ENCODE measurements around the gene LRRC4C. TPM values are rescaled to one million over a fixed set of nuclear protein-coding genes. Genes with fewer than 3 reads are reported as not detected.

The LRRC4C gene
- total RNA-seq, 3 donors from 2014 or later, result 0.29 to 4.1 TPM; not detected in 1

DNA sequence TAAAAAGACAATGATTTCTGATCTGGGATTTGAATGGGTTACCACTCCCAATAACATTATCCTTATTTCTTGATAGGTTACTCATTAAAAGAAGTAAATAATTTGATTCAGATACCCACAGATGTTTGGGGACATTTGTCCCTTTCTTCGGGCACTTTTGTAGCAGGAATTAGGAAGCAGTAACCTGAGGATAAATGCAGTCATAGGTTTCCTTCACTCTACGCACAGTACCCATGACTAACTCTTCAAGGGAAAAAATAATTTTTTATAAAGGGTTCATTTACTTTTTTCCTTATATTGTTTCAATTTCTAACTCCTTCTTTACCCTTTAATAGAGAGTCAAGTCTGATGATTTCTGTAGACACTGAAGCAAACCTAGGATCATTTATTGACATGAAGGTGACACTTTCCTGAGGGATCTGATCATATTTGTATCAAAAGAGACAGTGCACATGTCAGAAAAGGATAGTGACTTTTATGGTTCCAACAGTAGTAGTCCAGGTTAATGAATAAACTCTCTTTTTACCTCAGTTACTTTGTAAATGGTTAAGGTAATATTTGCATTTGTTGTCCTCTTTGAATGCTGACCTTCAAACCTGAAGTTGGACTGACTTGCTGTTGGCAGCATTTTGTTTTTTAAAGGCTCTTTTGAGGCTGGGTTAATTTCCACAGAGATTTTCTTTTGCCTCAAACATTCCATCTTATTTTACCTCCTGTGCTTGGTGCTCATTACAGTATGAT, 1072.0 kb downstream of the LRRC4C start:
- Histone ChIP-seq H3K4me1 (ENCODE audit: low read depth) (no peaks in the 10 kb centered on the region), H3K36me3 (ENCODE audit: low read depth) (no peaks in the 10 kb centered on the region), H3K4me3 (no peak overlapping the region), H3K9me3 (no peaks in the 10 kb centered on the region)
- DNase-seq (no peak), ATAC-seq (no peak)
- intact Hi-C loops (cut with DNase I, micrococcal nuclease), result no loop called here
- TF ChIP-seq, protein P1, sequence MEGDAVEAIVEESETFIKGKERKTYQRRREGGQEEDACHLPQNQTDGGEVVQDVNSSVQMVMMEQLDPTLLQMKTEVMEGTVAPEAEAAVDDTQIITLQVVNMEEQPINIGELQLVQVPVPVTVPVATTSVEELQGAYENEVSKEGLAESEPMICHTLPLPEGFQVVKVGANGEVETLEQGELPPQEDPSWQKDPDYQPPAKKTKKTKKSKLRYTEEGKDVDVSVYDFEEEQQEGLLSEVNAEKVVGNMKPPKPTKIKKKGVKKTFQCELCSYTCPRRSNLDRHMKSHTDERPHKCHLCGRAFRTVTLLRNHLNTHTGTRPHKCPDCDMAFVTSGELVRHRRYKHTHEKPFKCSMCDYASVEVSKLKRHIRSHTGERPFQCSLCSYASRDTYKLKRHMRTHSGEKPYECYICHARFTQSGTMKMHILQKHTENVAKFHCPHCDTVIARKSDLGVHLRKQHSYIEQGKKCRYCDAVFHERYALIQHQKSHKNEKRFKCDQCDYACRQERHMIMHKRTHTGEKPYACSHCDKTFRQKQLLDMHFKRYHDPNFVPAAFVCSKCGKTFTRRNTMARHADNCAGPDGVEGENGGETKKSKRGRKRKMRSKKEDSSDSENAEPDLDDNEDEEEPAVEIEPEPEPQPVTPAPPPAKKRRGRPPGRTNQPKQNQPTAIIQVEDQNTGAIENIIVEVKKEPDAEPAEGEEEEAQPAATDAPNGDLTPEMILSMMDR (IDR thresholded peaks at IDR 0.05), result no peak

DNA sequence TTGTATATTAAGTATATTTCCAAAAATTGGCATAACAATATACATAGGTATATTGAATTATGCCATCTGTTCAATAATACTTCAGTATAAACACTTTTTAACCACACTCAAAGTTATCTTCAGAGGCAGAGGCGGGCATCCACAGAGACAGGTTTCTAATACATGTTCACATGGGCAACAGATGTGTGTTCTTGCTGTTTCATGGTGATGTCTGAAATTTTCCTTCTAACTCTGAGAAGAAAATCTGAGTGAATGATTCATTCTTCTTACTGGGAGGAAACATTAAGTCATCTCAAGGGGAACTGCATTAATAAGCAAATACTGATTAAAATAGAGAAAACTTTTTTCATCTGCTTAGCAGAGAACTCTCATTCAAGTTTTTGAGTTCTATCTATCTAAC, 1074.5 kb downstream of the LRRC4C start:
- intact Hi-C loops (cut with DNase I, micrococcal nuclease), result no loop called here
- Histone ChIP-seq H3K4me3 (no peak overlapping the region), H3K36me3 (ENCODE audit: low read depth) (no peaks in the 10 kb centered on the region), H3K4me1 (ENCODE audit: low read depth) (no peaks in the 10 kb centered on the region), H3K9me3 (no peaks in the 10 kb centered on the region)
- TF ChIP-seq, protein P1 (IDR thresholded peaks at IDR 0.05), result no peak
- DNase-seq, result no peak
- ATAC-seq, result no peak

DNA sequence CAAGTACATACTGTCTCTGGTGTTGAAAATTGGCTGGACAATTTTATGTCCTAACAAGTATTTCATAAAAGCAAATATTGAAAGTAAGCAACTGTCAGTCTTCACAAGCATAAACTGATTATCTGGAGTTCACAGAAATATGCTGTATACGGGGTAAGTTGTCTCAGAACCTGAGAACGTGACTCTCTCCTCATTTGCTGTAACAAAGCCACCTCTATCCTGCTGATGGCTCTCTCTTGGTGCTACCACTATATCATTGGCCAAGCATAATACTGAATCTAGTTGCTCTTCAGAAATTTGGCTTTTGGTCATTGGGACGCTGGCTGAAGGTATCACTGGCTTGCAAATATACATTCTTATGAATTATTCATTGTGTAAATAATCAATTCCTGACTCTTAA, 1078.0 kb downstream of the LRRC4C start:
- Histone ChIP-seq H3K4me3 (no peak overlapping the region), H3K9me3 (no peaks in the 10 kb centered on the region), H3K4me1 (ENCODE audit: low read depth) (no peaks in the 10 kb centered on the region), H3K36me3 (ENCODE audit: low read depth) (no peaks in the 10 kb centered on the region)
- TF ChIP-seq, protein P1 (IDR thresholded peaks at IDR 0.05), result no peak
- ATAC-seq (no peak), DNase-seq (no peak)
- intact Hi-C loops (cut with DNase I, micrococcal nuclease), result no loop called here

DNA sequence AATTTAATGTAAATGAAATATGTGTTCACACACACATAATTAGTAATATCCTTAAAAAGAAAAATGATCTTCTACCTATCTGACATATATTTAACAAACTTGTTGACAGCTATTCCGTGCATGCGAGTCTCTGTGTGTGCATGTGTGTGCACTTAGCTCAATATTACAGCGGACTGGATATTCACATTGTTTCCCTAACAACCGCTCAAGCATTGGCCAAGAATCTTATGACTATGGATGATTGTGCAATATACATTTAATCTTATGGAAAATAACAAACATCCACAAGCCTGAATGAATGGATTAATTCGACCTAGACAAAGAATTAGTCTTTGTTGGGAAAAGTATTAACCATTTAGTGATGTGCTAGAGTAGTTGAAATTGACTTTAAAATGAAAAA, 1078.6 kb downstream of the LRRC4C start:
- Histone ChIP-seq H3K4me1 (ENCODE audit: low read depth) (no peaks in the 10 kb centered on the region), H3K36me3 (ENCODE audit: low read depth) (no peaks in the 10 kb centered on the region), H3K4me3 (no peak overlapping the region), H3K9me3 (no peaks in the 10 kb centered on the region)
- intact Hi-C loops (cut with DNase I, micrococcal nuclease), result no loop called here
- TF ChIP-seq, protein P1 (IDR thresholded peaks at IDR 0.05), result no peak
- DNase-seq (no peak), ATAC-seq (no peak)

DNA sequence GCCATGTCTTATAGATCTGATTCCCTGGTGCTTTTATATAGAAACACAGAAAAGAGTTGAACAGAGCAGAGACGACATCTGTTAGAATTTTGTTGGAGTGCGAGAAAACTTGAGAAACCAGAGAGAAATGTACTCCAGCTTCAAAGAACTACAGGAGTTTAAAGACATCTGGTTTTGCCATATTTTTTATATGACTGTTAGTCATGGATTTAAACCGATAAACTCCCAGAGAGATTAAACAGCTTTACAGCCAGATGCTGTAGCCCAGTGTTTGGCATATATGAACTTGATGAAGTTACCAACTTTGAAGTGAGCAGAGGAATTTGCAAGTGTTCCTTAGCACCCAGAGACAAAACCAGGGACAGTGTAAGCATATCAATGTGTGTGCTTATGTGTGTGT, 1083.1 kb downstream of the LRRC4C start:
- intact Hi-C loops (cut with DNase I, micrococcal nuclease), result no loop called here
- no peaks in the 10 kb centered on the region for H3K4me1 ChIP-seq (ENCODE audit: low read depth)
- no peak for ATAC-seq

More for the DNA sequence above, 1083.1 kb downstream of the LRRC4C start:
- H3K4me3 ChIP-seq, result no peak overlapping the region
- TF ChIP-seq, protein P1 (IDR thresholded peaks at IDR 0.05), result no peak
- H3K9me3 ChIP-seq, result no peaks in the 10 kb centered on the region
- no peaks in the 10 kb centered on the region for H3K36me3 ChIP-seq (ENCODE audit: low read depth)
- no peak for DNase-seq

All from mucosa of descending colon (tissue), 3 donors.